Measurements from ENCODE around the gene SMPD4. TPM values are rescaled to one million over a fixed set of nuclear protein-coding genes. Genes with fewer than 3 reads are reported as not detected.
"Not testable (repeated sequence)": the region's sequence is repeated elsewhere in the genome, so short reads cannot be mapped to it uniquely, and the experiment has no call there.

Gene SMPD4
- total and polyA plus RNA-seq, 2 experiments from 2014 or later = 28.1 to 47.9 TPM

DNA sequence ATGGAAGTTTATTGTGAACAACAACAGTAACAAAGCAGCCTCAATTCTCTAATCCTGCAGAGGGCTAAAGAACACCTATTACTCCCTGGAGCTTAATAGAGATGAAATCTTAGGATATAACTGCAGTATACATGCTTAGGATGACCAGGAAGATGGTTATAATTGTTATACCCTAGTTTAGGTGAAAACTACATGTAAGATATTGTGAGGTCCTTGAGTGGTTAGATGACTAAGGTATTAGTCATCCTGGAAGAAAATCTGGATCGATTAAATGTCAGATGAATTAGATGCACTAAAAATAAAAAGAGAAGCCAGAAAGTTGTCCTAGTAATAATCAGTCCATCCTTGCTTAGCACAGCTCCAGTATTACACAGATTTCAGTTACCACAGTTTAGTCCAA is 39.1 kb upstream of the SMPD4 start:
- H3K9me3 ChIP-seq (ENCODE audit: low read depth); H3K27ac ChIP-seq: not testable (repeated sequence)

DNA sequence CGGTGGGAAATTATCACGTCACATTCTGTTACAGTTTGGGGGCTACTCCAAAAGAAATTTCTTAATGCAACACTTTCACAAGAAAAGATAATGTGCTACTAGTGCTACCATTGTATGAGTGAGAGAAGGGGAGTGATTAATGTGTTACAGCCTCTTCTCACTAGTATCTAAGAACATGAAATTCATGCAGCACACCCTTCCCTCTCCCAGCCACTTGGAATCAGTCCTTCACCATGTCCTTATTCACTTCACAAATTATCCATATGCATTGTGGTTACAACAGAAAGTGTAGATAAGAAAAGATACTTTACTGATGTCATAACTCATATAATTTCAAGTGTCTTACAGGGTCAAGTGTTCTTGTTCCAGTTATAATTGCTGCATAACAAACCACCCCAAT is 37.7 kb upstream of the SMPD4 start:
- H2AFZ ChIP-seq; H3K36me3 ChIP-seq (replicated peaks; ENCODE audit: insufficient read depth, low read depth); H3K79me2 ChIP-seq; H3K4me3 ChIP-seq; H3K9me3 ChIP-seq (ENCODE audit: low read depth); H3K9me2 ChIP-seq (replicated peaks; ENCODE audit: insufficient read depth); H3K27ac ChIP-seq; H4K20me1 ChIP-seq (ENCODE audit: insufficient read depth, poor library complexity, severe bottlenecking); H3K4me2 ChIP-seq; H3K4me1 ChIP-seq (ENCODE audit: insufficient read depth); DNase-seq (ENCODE audit: low spot score): not testable (repeated sequence)
- WGBS (ENCODE audit: low lambda C conversion rate, missing lambda C conversion rate) = 85% methylated on average over 2 of the region's 2 CpGs
- H3K27me3 ChIP-seq = peaks cover 14% of the 10 kb centered on the region

More for the DNA sequence above, 39.1 kb upstream of the SMPD4 start:
- not testable (repeated sequence) for H3K79me2 ChIP-seq; H3K27me3 ChIP-seq; H3K4me1 ChIP-seq (ENCODE audit: insufficient read depth); H4K20me1 ChIP-seq (ENCODE audit: insufficient read depth, poor library complexity, severe bottlenecking); H3K4me2 ChIP-seq; H2AFZ ChIP-seq; H3K9me2 ChIP-seq (replicated peaks; ENCODE audit: insufficient read depth); DNase-seq (ENCODE audit: low spot score); H3K36me3 ChIP-seq (replicated peaks; ENCODE audit: insufficient read depth, low read depth); H3K4me3 ChIP-seq
- WGBS (ENCODE audit: low lambda C conversion rate, missing lambda C conversion rate) = 84% methylated on average over 1 of the region's 1 CpG

GRCh38 chr2:130207051-130207450 is 25.6 kb upstream of the SMPD4 start:
- H2AFZ ChIP-seq; H3K4me3 ChIP-seq; H3K79me2 ChIP-seq; H4K20me1 ChIP-seq (ENCODE audit: insufficient read depth, poor library complexity, severe bottlenecking); H3K27ac ChIP-seq; H3K9me2 ChIP-seq (replicated peaks; ENCODE audit: insufficient read depth); H3K27me3 ChIP-seq; H3K4me1 ChIP-seq (ENCODE audit: insufficient read depth); H3K4me2 ChIP-seq; H3K36me3 ChIP-seq (replicated peaks; ENCODE audit: insufficient read depth, low read depth); DNase-seq (ENCODE audit: low spot score); H3K9me3 ChIP-seq (ENCODE audit: low read depth): not testable (repeated sequence)
- WGBS (ENCODE audit: low lambda C conversion rate, missing lambda C conversion rate) = 90% methylated on average over 13 of the region's 13 CpGs

DNA sequence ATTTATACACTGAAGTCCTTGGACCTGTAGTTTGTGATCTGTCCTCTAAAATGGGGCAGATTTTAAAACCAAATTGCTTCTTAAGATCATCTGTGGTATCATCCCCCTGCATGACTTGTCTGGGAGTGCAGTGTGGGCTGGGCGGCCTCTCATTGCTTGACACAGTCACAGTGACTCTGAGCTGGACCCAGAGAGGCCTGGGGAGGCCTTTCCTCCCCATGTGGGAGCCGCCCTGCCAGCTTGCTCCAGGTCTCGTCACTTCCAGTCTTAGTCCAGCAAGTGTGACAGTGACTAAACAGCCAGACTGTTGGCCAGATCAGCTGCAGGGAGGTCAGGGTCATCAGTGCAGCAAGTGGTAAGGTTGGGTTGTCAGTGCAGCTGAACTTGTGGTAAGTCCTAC is 21.7 kb upstream of the SMPD4 start:
- 77% methylated on average over 3 of the region's 3 CpGs for WGBS (ENCODE audit: low lambda C conversion rate, missing lambda C conversion rate)
- DNase-seq (ENCODE audit: low spot score) = not testable (repeated sequence)

GRCh38 chr2:130202518-130202917 is 21.1 kb upstream of the SMPD4 start:
- not testable (repeated sequence) for H3K27ac ChIP-seq; H3K9me2 ChIP-seq (replicated peaks; ENCODE audit: insufficient read depth); H3K36me3 ChIP-seq (replicated peaks; ENCODE audit: insufficient read depth, low read depth); H3K79me2 ChIP-seq; H3K27me3 ChIP-seq; H3K4me2 ChIP-seq; H3K4me1 ChIP-seq (ENCODE audit: insufficient read depth); H2AFZ ChIP-seq; H3K4me3 ChIP-seq; H3K9me3 ChIP-seq (ENCODE audit: low read depth); H4K20me1 ChIP-seq (ENCODE audit: insufficient read depth, poor library complexity, severe bottlenecking)
- WGBS (ENCODE audit: low lambda C conversion rate, missing lambda C conversion rate) = 25% methylated on average over 5 of the region's 7 CpGs
- DNase-seq (ENCODE audit: low spot score) = peak; percentile 55

More for the DNA sequence above, 21.7 kb upstream of the SMPD4 start:
- H3K4me1 ChIP-seq (ENCODE audit: insufficient read depth); H4K20me1 ChIP-seq (ENCODE audit: insufficient read depth, poor library complexity, severe bottlenecking); H3K79me2 ChIP-seq; H3K27me3 ChIP-seq; H3K9me2 ChIP-seq (replicated peaks; ENCODE audit: insufficient read depth); H3K4me2 ChIP-seq; H3K4me3 ChIP-seq; H3K36me3 ChIP-seq (replicated peaks; ENCODE audit: insufficient read depth, low read depth); H3K9me3 ChIP-seq (ENCODE audit: low read depth); H3K27ac ChIP-seq; H2AFZ ChIP-seq: not testable (repeated sequence)

DNA sequence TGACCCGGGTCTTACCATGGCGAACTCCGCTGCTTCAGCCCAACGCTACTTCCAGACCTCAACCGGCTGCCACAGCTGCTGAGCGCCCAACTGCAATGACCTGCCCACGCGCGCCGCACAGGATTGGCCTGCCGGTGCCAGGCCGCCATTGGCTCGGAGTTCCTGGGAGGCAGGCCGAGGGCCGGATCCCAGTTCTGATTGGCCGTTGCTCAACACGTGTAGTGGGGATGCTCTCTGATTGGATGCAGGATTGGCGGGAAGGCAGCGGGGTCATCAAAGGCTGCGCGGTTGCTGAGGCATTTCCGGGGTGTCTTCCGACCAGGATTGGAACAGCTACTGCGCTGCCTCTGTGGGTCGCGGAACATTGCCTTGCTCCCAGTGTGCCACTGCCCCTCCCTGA is 16.9 kb upstream of the SMPD4 start, which contains the start of gene TUBA3E:
Gene TUBA3E (minus strand): TSS at position 97 of the 400 bp plus-strand sequence. CDS start 79 bp downstream, at position 18.
- Histone ChIP-seq H3K4me1 (ENCODE audit: insufficient read depth) (no peaks in the 10 kb centered on the region), H3K27me3 (no peaks in the 10 kb centered on the region), H3K79me2 (no peaks in the 10 kb centered on the region), H4K20me1 (ENCODE audit: insufficient read depth, poor library complexity, severe bottlenecking) (no peaks in the 10 kb centered on the region), H2AFZ (no peak within 1 kb of the TSS), H3K9me3 (ENCODE audit: low read depth) (no peaks in the 10 kb centered on the region), H3K4me2 (no peak within 1 kb of the TSS), H3K27ac (no peak within 1 kb of the TSS), H3K4me3 (no peak within 1 kb of the TSS), H3K9me2 (replicated peaks; ENCODE audit: insufficient read depth) (no peaks in the 10 kb centered on the region), H3K36me3 (replicated peaks; ENCODE audit: insufficient read depth, low read depth) (no peaks in the 10 kb centered on the region)
- WGBS (ENCODE audit: low lambda C conversion rate, missing lambda C conversion rate) = 97% methylated on average over 17 of the region's 26 CpGs
- no peak for TF ChIP-seq EZH2 (IDR thresholded peaks at IDR 0.05; ENCODE audit: borderline replicate concordance)
- TF ChIP-seq EZH2phosphoT487 (IDR thresholded peaks at IDR 0.05; ENCODE audit: low read depth, severe bottlenecking, unreplicated experiment) = no peak
- TF ChIP-seq, protein P1, sequence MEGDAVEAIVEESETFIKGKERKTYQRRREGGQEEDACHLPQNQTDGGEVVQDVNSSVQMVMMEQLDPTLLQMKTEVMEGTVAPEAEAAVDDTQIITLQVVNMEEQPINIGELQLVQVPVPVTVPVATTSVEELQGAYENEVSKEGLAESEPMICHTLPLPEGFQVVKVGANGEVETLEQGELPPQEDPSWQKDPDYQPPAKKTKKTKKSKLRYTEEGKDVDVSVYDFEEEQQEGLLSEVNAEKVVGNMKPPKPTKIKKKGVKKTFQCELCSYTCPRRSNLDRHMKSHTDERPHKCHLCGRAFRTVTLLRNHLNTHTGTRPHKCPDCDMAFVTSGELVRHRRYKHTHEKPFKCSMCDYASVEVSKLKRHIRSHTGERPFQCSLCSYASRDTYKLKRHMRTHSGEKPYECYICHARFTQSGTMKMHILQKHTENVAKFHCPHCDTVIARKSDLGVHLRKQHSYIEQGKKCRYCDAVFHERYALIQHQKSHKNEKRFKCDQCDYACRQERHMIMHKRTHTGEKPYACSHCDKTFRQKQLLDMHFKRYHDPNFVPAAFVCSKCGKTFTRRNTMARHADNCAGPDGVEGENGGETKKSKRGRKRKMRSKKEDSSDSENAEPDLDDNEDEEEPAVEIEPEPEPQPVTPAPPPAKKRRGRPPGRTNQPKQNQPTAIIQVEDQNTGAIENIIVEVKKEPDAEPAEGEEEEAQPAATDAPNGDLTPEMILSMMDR (IDR thresholded peaks at IDR 0.05; ENCODE audit: poor library complexity) = no peak
- no peak for DNase-seq (ENCODE audit: low spot score)

DNA sequence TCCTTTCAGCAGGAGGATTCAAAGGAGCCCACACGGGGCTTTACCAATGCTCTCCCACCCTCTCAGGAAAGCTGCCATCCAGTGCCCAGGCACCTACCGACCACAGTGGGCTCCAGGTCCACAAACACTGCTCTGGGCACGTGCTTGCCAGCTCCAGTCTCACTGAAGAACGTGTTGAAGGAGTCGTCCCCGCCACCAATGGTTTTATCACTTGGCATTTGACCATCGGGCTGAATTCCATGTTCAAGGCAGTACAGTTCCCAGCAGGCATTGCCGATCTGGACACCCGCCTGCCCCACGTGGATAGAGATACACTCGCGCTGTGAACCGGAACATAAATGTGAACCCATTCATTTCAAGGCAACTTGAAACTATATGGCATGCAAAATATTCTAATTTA is 14.7 kb upstream of the SMPD4 start:
- DNase-seq (ENCODE audit: low spot score); H3K36me3 ChIP-seq (replicated peaks; ENCODE audit: insufficient read depth, low read depth); H4K20me1 ChIP-seq (ENCODE audit: insufficient read depth, poor library complexity, severe bottlenecking); H3K27ac ChIP-seq; H3K27me3 ChIP-seq; H3K4me3 ChIP-seq; H3K79me2 ChIP-seq; H3K4me1 ChIP-seq (ENCODE audit: insufficient read depth); H3K9me2 ChIP-seq (replicated peaks; ENCODE audit: insufficient read depth); H3K9me3 ChIP-seq (ENCODE audit: low read depth); H3K4me2 ChIP-seq; H2AFZ ChIP-seq: not testable (repeated sequence)
- over 99% methylated on average over 8 of the region's 13 CpGs for WGBS (ENCODE audit: low lambda C conversion rate, missing lambda C conversion rate)

- H2AFZ ChIP-seq; H3K27me3 ChIP-seq; H3K4me2 ChIP-seq; H3K27ac ChIP-seq; H3K36me3 ChIP-seq (replicated peaks; ENCODE audit: insufficient read depth, low read depth); H3K4me1 ChIP-seq (ENCODE audit: insufficient read depth); H3K9me2 ChIP-seq (replicated peaks; ENCODE audit: insufficient read depth); H3K9me3 ChIP-seq (ENCODE audit: low read depth); H3K4me3 ChIP-seq; H3K79me2 ChIP-seq; DNase-seq (ENCODE audit: low spot score); H4K20me1 ChIP-seq (ENCODE audit: insufficient read depth, poor library complexity, severe bottlenecking): not testable (repeated sequence)
- WGBS (ENCODE audit: low lambda C conversion rate, missing lambda C conversion rate) = 71% methylated on average over 9 of the region's 9 CpGs
These were observed 13.8 kb upstream of the SMPD4 start for GRCh38 chr2:130195089-130195635.

Data from hepatocyte (in vitro differentiated cells).